Measurements from ENCODE around the gene GALNT13.

Gene GALNT13

DNA sequence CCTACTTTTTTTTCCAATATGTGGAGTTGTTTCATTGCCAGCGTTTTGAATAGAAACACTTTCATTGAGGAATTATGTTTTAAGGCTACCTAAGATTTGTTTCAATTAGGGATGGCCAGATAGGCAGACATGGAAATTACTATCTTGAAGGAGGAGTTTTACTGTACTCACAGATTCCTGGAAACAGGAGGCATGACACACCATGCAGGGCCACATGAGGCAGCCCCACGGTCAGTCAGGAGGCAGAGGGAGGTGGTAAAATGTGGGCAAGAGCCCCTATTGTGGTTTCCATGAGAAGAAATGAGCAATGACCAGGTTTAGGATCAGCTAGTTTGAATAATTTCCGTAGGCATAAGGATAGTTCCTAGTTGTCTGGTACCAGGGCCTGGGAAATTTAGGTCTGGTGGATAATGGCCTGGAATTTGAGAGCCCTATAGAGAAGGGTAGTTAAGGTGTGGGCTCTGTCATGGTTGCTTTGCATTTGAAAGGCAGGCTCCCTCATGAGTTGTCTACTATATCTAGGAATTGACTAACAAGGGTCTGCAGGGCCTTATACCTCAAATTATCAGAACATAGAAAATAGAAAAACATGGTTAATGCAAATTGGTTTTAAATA is 466.7 kb downstream of the GALNT13 start:
- Histone ChIP-seq H2AK5ac (ENCODE audit: low read depth, low read length) (no peak overlapping the region), H3K4me1 (ENCODE audit: control insufficient read depth in 2 of 2, insufficient read depth in 1 of 2, low read depth in 1 of 2, low read length in 2 of 2) (peaks cover 3 to 7% of the 10 kb centered on the region in 2 donors), H3K4me2 (ENCODE audit: insufficient read depth, low read length, poor library complexity, severe bottlenecking) (no peak overlapping the region), H3K4me3 (ENCODE audit: low read length in 2 of 2) (no peak overlapping the region), H3K36me3 (replicated peaks in 1 of 2; ENCODE audit: control insufficient read depth in 2 of 2, insufficient read depth in 2 of 2, low read length in 2 of 2) (no peaks in the 10 kb centered on the region), H3K27ac (replicated peaks; ENCODE audit: low read length) (no peak overlapping the region), H2AFZ (ENCODE audit: low read length) (no peak overlapping the region), H3K27me3 (ENCODE audit: control insufficient read depth in 3 of 3, insufficient read depth in 3 of 3, low read depth in 1 of 3, low read length in 3 of 3) (no peaks in the 10 kb centered on the region), H3K9me3 (replicated peaks in 1 of 2; ENCODE audit: control insufficient read depth in 2 of 2, insufficient read depth in 1 of 2, low read depth in 1 of 2, low read length in 2 of 2) (no peaks in the 10 kb centered on the region), H3K18ac (ENCODE audit: low read length) (no peak overlapping the region), H3K14ac (ENCODE audit: low read length) (no peak overlapping the region), H2BK15ac (ENCODE audit: low read length) (no peak overlapping the region), H3K9ac (ENCODE audit: low read depth, low read length, poor library complexity) (no peak overlapping the region), H4K8ac (ENCODE audit: low read depth, low read length) (no peak overlapping the region), H3K79me1 (ENCODE audit: low read depth, low read length) (no peaks in the 10 kb centered on the region), H4K91ac (ENCODE audit: low read depth, low read length, poor library complexity) (no peak overlapping the region), H2BK12ac (ENCODE audit: low read length) (no peak overlapping the region), H2BK120ac (ENCODE audit: low read depth, low read length) (no peak overlapping the region), H3K23ac (ENCODE audit: low read depth, low read length, poor library complexity) (no peak overlapping the region), H3K4ac (ENCODE audit: low read length) (no peak overlapping the region), H2BK5ac (ENCODE audit: low read length) (no peak overlapping the region)
- WGBS, 2 donors (ENCODE audit: extremely low coverage in 2 of 2, insufficient read length in 2 of 2, insufficient replicate concordance in 1 of 2), result no CpG with 5 or more reads among the region's 3 CpGs
- no peak for DNase-seq (ENCODE audit: low spot score)

DNA sequence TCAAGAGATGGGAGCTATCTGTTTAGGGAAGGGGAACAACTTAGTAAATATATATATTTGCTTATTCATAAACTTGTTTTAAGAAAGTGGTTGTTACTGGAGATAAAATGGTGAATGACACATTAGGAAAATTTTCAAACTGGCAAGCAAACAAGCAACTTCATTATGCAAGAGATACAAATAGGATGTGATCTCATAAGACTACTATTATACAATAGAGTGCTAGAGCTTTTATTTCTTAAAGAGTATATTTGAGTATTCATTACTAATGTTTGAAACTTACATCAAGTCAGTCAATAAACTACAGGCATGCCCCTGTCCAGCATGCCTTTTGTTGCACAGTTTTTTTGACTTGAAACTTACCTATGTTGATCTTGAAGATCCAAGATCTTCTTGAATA is 471.6 kb downstream of the GALNT13 start:
- H2BK120ac ChIP-seq (ENCODE audit: low read depth, low read length), result no peak overlapping the region
- H3K14ac ChIP-seq (ENCODE audit: low read length), result no peak overlapping the region
- no peaks in the 10 kb centered on the region for H3K27me3 ChIP-seq (ENCODE audit: control insufficient read depth in 3 of 3, insufficient read depth in 3 of 3, low read depth in 1 of 3, low read length in 3 of 3)
- H3K18ac ChIP-seq (ENCODE audit: low read length), result no peak overlapping the region
- H3K23ac ChIP-seq (ENCODE audit: low read depth, low read length, poor library complexity), result no peak overlapping the region
- no peak overlapping the region for H4K8ac ChIP-seq (ENCODE audit: low read depth, low read length)
- H3K36me3 ChIP-seq (replicated peaks in 1 of 2; ENCODE audit: control insufficient read depth in 2 of 2, insufficient read depth in 2 of 2, low read length in 2 of 2), result no peaks in the 10 kb centered on the region
- no peak overlapping the region for H4K91ac ChIP-seq (ENCODE audit: low read depth, low read length, poor library complexity)
- H3K4me3 ChIP-seq (ENCODE audit: low read length in 2 of 2), result no peak overlapping the region
- no peak overlapping the region for H3K9ac ChIP-seq (ENCODE audit: low read depth, low read length, poor library complexity)
- H2AFZ ChIP-seq (ENCODE audit: low read length), result no peak overlapping the region
- H3K4me1 ChIP-seq (ENCODE audit: control insufficient read depth in 2 of 2, insufficient read depth in 1 of 2, low read depth in 1 of 2, low read length in 2 of 2), result peaks cover 3% of the 10 kb centered on the region in 2 donors
- no peak overlapping the region for H2BK12ac ChIP-seq (ENCODE audit: low read length)
- no peak for DNase-seq (ENCODE audit: low spot score)
- no peak overlapping the region for H2BK15ac ChIP-seq (ENCODE audit: low read length)
- no peaks in the 10 kb centered on the region for H3K79me1 ChIP-seq (ENCODE audit: low read depth, low read length)
- no peak overlapping the region for H3K4me2 ChIP-seq (ENCODE audit: insufficient read depth, low read length, poor library complexity, severe bottlenecking)
- H3K27ac ChIP-seq (replicated peaks; ENCODE audit: low read length), result no peak overlapping the region
- H2BK5ac ChIP-seq (ENCODE audit: low read length), result no peak overlapping the region
- no peaks in the 10 kb centered on the region for H3K9me3 ChIP-seq (replicated peaks in 1 of 2; ENCODE audit: control insufficient read depth in 2 of 2, insufficient read depth in 1 of 2, low read depth in 1 of 2, low read length in 2 of 2)
- H2AK5ac ChIP-seq (ENCODE audit: low read depth, low read length), result no peak overlapping the region
- H3K4ac ChIP-seq (ENCODE audit: low read length), result no peak overlapping the region

DNA sequence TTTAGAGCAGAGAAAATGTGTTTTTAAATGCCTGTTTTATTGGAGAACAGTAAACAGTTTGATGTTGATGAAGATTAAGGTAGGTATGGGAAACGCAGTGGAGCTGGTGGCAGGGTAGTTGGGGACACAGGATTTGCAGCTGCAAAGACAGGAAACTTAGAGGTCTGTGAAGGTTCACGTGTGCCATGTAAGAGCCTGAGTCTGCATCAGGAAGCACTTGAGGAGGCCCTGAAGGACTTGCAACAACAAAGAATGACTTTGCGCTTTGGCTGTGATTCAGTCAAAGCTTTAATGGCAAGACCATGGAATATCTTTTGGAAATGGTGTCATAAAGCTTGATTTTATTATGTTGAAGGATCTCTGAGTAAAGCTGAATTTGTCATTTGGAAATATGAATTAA is 479.2 kb downstream of the GALNT13 start:
- Histone ChIP-seq H3K4me1 (ENCODE audit: control insufficient read depth in 2 of 2, insufficient read depth in 1 of 2, low read depth in 1 of 2, low read length in 2 of 2) (peaks cover 0 to 7% of the 10 kb centered on the region in 2 donors), H2BK15ac (ENCODE audit: low read length) (no peak overlapping the region), H4K8ac (ENCODE audit: low read depth, low read length) (no peak overlapping the region), H3K4me2 (ENCODE audit: insufficient read depth, low read length, poor library complexity, severe bottlenecking) (no peak overlapping the region), H4K91ac (ENCODE audit: low read depth, low read length, poor library complexity) (no peak overlapping the region), H3K36me3 (replicated peaks in 1 of 2; ENCODE audit: control insufficient read depth in 2 of 2, insufficient read depth in 2 of 2, low read length in 2 of 2) (no peaks in the 10 kb centered on the region), H3K79me1 (ENCODE audit: low read depth, low read length) (no peaks in the 10 kb centered on the region), H2BK5ac (ENCODE audit: low read length) (no peak overlapping the region), H3K14ac (ENCODE audit: low read length) (no peak overlapping the region), H2AK5ac (ENCODE audit: low read depth, low read length) (no peak overlapping the region), H3K9me3 (replicated peaks in 1 of 2; ENCODE audit: control insufficient read depth in 2 of 2, insufficient read depth in 1 of 2, low read depth in 1 of 2, low read length in 2 of 2) (no peaks in the 10 kb centered on the region), H3K4me3 (ENCODE audit: low read length in 2 of 2) (no peak overlapping the region), H3K27me3 (ENCODE audit: control insufficient read depth in 3 of 3, insufficient read depth in 3 of 3, low read depth in 1 of 3, low read length in 3 of 3) (no peaks in the 10 kb centered on the region), H3K9ac (ENCODE audit: low read depth, low read length, poor library complexity) (no peak overlapping the region), H2BK12ac (ENCODE audit: low read length) (no peak overlapping the region), H2BK120ac (ENCODE audit: low read depth, low read length) (no peak overlapping the region), H3K18ac (ENCODE audit: low read length) (no peak overlapping the region), H3K23ac (ENCODE audit: low read depth, low read length, poor library complexity) (no peak overlapping the region), H3K27ac (replicated peaks; ENCODE audit: low read length) (no peak overlapping the region), H3K4ac (ENCODE audit: low read length) (no peak overlapping the region), H2AFZ (ENCODE audit: low read length) (no peak overlapping the region)
- DNase-seq (ENCODE audit: low spot score), result no peak
- no CpG with 5 or more reads among the region's 3 CpGs for WGBS, 2 donors (ENCODE audit: extremely low coverage in 2 of 2, insufficient read length in 2 of 2, insufficient replicate concordance in 1 of 2)

DNA sequence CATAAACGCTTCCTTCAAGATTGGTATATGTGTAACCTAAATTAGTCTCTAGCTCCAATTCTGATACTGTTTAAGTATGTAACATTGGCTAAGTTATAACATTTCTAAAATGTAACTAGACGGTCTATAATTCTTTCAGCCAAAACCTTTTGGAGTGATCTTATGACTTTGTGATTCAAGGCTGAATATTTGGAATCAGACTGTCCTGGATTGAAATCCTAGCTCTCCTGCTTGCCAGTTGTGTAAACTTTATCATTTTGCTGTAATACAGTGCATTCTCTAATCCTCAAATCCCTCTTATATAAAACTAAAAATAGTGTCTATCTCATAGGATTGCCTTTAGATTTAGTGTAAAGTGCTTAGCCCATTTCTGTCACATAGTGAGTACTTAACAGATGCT is 489.6 kb downstream of the GALNT13 start:
- no CpG with 5 or more reads among the region's 2 CpGs for WGBS, 2 donors (ENCODE audit: extremely low coverage in 2 of 2, insufficient read length in 2 of 2, insufficient replicate concordance in 1 of 2)
- H3K18ac ChIP-seq (ENCODE audit: low read length), result no peak overlapping the region
- H2BK12ac ChIP-seq (ENCODE audit: low read length), result no peak overlapping the region
- H2AFZ ChIP-seq (ENCODE audit: low read length), result no peak overlapping the region
- H3K23ac ChIP-seq (ENCODE audit: low read depth, low read length, poor library complexity), result no peak overlapping the region
- no peak overlapping the region for H2BK120ac ChIP-seq (ENCODE audit: low read depth, low read length)
- no peak overlapping the region for H3K9ac ChIP-seq (ENCODE audit: low read depth, low read length, poor library complexity)
- no peaks in the 10 kb centered on the region for H3K27me3 ChIP-seq (ENCODE audit: control insufficient read depth in 3 of 3, insufficient read depth in 3 of 3, low read depth in 1 of 3, low read length in 3 of 3)
- H2BK15ac ChIP-seq (ENCODE audit: low read length), result no peak overlapping the region
- H2BK5ac ChIP-seq (ENCODE audit: low read length), result no peak overlapping the region
- no peak overlapping the region for H2AK5ac ChIP-seq (ENCODE audit: low read depth, low read length)
- no peak overlapping the region for H4K8ac ChIP-seq (ENCODE audit: low read depth, low read length)
- no peaks in the 10 kb centered on the region for H3K4me1 ChIP-seq (ENCODE audit: control insufficient read depth in 2 of 2, insufficient read depth in 1 of 2, low read depth in 1 of 2, low read length in 2 of 2)
- H3K4me3 ChIP-seq (ENCODE audit: low read length in 2 of 2), result no peak overlapping the region
- H4K91ac ChIP-seq (ENCODE audit: low read depth, low read length, poor library complexity), result no peak overlapping the region
- no peak overlapping the region for H3K4ac ChIP-seq (ENCODE audit: low read length)
- no peak overlapping the region for H3K14ac ChIP-seq (ENCODE audit: low read length)
- H3K4me2 ChIP-seq (ENCODE audit: insufficient read depth, low read length, poor library complexity, severe bottlenecking), result no peak overlapping the region
- no peak overlapping the region for H3K27ac ChIP-seq (replicated peaks; ENCODE audit: low read length)
- no peak for DNase-seq (ENCODE audit: low spot score)
- no peaks in the 10 kb centered on the region for H3K36me3 ChIP-seq (replicated peaks in 1 of 2; ENCODE audit: control insufficient read depth in 2 of 2, insufficient read depth in 2 of 2, low read length in 2 of 2)
- no peaks in the 10 kb centered on the region for H3K9me3 ChIP-seq (replicated peaks in 1 of 2; ENCODE audit: control insufficient read depth in 2 of 2, insufficient read depth in 1 of 2, low read depth in 1 of 2, low read length in 2 of 2)
- H3K79me1 ChIP-seq (ENCODE audit: low read depth, low read length), result no peaks in the 10 kb centered on the region
